Kidney epithelial cell (primary cell): Measurements from ENCODE around the gene HERC3. TPM values are rescaled to one million over a fixed set of nuclear protein-coding genes. Genes with fewer than 3 reads are reported as not detected.

Source experiments
- DNase-seq: peaks from one replicate; pipeline ENCODE4 v3.0.0-alpha.2; 2010; ENCODE audit warnings: low read depth
- H3K27me3 ChIP-seq: 2 replicates; pipeline ENCODE4 v1.6.0; 2011; ENCODE audit warnings: low read length; ENCODE audit not compliant: control insufficient read depth, insufficient read depth
- H3K36me3 ChIP-seq: 2 replicates; pipeline ENCODE4 v1.5.1; 2011; ENCODE audit warnings: low read length; ENCODE audit not compliant: control insufficient read depth, insufficient read depth
- H3K4me3 ChIP-seq: 2 replicates; pipeline ENCODE4 v1.5.1; 2011; ENCODE audit warnings: low read depth, mild to moderate bottlenecking, control low read depth, low read length
- total RNA-seq: library from RNA; depleted of rRNA; stranded (reverse); fragments of >200 nt; gene quantifications from 2 replicates; pipeline ENCODE4 v1.2.3, GENCODE V29; 2015
- TF ChIP-seq, protein P1 (sequence below): IDR thresholded peaks from 2 replicates; pipeline ENCODE4 v1.5.1; 2011; ENCODE audit warnings: mild to moderate bottlenecking, moderate library complexity, low read length, control low read depth, inconsistent platforms; ENCODE audit not compliant: insufficient read depth, poor library complexity, severe bottlenecking

The HERC3 gene
- total RNA-seq, 1 donor from 2014 or later, result 7.2 TPM

DNA sequence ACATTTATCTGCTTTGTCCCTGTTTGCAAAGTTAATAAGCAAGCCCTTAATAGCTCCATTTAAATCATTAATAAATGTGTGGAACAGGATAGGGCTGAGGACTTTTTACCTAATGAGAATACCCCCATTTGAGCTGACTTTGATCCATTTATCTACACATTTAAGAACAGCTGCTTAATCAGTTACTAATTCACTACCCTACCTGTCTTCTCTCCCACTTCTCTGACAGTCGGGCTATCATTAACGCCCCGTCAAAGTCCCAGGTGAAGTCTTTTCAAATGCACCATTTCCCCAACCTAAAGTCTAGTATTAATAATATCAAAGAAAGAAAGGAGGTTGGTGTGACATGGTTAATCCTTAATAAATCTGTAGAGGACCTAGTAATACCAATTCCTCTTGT, 162.5 kb downstream of the HERC3 start:
- TF ChIP-seq, protein P1, sequence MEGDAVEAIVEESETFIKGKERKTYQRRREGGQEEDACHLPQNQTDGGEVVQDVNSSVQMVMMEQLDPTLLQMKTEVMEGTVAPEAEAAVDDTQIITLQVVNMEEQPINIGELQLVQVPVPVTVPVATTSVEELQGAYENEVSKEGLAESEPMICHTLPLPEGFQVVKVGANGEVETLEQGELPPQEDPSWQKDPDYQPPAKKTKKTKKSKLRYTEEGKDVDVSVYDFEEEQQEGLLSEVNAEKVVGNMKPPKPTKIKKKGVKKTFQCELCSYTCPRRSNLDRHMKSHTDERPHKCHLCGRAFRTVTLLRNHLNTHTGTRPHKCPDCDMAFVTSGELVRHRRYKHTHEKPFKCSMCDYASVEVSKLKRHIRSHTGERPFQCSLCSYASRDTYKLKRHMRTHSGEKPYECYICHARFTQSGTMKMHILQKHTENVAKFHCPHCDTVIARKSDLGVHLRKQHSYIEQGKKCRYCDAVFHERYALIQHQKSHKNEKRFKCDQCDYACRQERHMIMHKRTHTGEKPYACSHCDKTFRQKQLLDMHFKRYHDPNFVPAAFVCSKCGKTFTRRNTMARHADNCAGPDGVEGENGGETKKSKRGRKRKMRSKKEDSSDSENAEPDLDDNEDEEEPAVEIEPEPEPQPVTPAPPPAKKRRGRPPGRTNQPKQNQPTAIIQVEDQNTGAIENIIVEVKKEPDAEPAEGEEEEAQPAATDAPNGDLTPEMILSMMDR, result no peak
- H3K4me3 ChIP-seq, result no peak overlapping the region
- no peak for DNase-seq
- H3K27me3 ChIP-seq, result no peaks in the 10 kb centered on the region
- no peaks in the 10 kb centered on the region for H3K36me3 ChIP-seq

DNA sequence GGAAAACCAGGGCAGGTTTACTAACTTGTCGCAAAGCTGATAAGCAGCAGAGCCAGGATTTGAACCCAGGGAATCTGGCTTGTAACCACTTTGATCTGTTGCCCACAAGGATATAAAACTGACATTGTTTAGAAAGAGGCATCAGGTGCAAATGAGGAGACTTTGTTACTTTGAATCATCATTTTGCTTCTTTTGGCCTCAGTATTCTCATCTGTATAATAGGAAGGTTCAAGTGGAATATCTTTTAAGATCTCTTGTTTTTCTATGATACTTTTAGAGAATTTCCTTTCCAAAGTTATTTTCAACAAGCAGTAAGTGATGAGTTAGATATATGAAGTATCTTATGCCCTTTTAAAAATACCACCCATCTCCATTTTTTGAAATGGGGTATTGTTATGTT, 163.2 kb downstream of the HERC3 start:
- Histone ChIP-seq H3K4me3 (no peak overlapping the region), H3K36me3 (no peaks in the 10 kb centered on the region), H3K27me3 (no peaks in the 10 kb centered on the region)
- DNase-seq, result no peak
- TF ChIP-seq, protein P1, result no peak

GRCh38 chr4:88756149-88756548, 163.9 kb downstream of the HERC3 start:
- TF ChIP-seq, protein P1, result no peak
- H3K4me3 ChIP-seq, result no peak overlapping the region
- no peaks in the 10 kb centered on the region for H3K36me3 ChIP-seq
- H3K27me3 ChIP-seq, result no peaks in the 10 kb centered on the region
- no peak for DNase-seq

GRCh38 chr4:88757067-88757466, 164.8 kb downstream of the HERC3 start:
- no peak for DNase-seq
- H3K27me3 ChIP-seq, result no peaks in the 10 kb centered on the region
- TF ChIP-seq, protein P1, result no peak
- H3K4me3 ChIP-seq, result no peak overlapping the region
- H3K36me3 ChIP-seq, result no peaks in the 10 kb centered on the region

- DNase-seq, result no peak
Observed at GRCh38 chr4:88757776-88758175, 165.5 kb downstream of the HERC3 start.

More at GRCh38 chr4:88757776-88758175, 165.5 kb downstream of the HERC3 start:
- H3K27me3 ChIP-seq, result no peaks in the 10 kb centered on the region
- no peaks in the 10 kb centered on the region for H3K36me3 ChIP-seq
- no peak overlapping the region for H3K4me3 ChIP-seq
- TF ChIP-seq, protein P1, result no peak

Other genes starting within 250 kb of the HERC3 start
- 12.0 and 16.4 TPM in 2 replicates for gene HERC6, start 213.6 kb upstream of the HERC3 start, total RNA-seq
- gene HERC5, start 135.4 kb upstream of the HERC3 start, total RNA-seq, result 4.9 and 6.6 TPM in 2 replicates
- gene PYURF, start 68.7 kb upstream of the HERC3 start, total RNA-seq, result 79.5 and 88.2 TPM in 2 replicates
- 0.96 and 2.5 TPM in 2 replicates for gene NAP1L5, start 105.3 kb downstream of the HERC3 start, total RNA-seq